Posterior vena cava (tissue), 2 donors: ENCODE measurements around the gene JAK3. TPM values are rescaled to one million over a fixed set of nuclear protein-coding genes. Genes with fewer than 3 reads are reported as not detected.
"Not testable (repeated sequence)": the region's sequence is repeated elsewhere in the genome, so short reads cannot be mapped to it uniquely, and the experiment has no call there.

Source experiments
- DNase-seq: peaks from one replicate; pipeline ENCODE4 v3.0.0-alpha.2; 2020; ENCODE audit warnings: low spot score
- intact Hi-C, 2 donors: fragments of 100-400 bp; cut with DNase I; formaldehyde crosslinking; loops; one replicate each; pipeline versions ENCODE4 v1.14.1 to v1.14.2; 2022 to 2023
- total RNA-seq, 2 donors: library from RNA; stranded (reverse); fragmentation: NEBNext Ultra II Directional; extraction: Animal tissue kit (Norgen Biotek cat#: 25700); gene quantifications; one replicate each; pipeline ENCODE4 v1.2.1, GENCODE V29; 2021
- donor health status: DM: yes; HTN: yes; CAD: no.
- donor health status: DM: yes; HTN: yes; CAD: no.

JAK3 gene
- total RNA-seq, 2 donors from 2014 or later: 6.6 to 8.8 TPM

DNA sequence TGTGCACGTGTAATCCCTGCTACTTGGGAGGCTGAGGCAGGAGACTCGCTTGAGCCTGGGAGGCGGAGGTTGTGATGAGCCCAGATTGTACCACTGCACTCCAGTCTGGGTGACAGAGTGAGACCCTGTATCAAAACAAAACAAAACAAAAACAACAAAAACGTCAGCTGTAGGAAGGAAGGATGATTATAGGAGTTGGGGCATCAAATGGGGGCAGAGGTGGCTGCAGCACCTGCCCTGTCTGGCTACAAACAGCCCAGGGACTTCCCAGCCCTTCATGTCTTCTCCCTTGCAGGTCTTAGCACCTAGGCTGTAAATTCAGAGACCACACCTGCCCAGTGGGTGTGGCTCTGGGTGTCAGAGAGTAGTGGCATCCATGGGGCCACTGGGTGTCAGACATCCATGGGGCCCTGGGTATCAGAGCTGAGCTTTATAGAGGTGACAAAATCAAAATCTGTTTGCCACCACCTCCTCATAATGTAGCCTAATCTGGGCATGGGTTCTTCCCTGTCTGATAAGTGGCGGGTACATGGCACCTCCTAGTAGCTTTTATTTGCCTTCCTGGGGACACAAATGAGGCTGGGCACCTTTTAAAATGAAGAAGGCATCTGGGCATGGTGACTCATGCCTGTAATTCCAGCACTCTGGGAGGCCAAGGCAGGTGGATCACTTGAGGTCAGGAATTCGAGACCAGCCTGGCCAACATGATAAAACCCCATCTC is 57.6 kb downstream of the JAK3 start:
- no peak for DNase-seq
- intact Hi-C loops: loop anchor here in 1 of 2 donors (10.0 kb wide), 1 partner anchor 65 kb away; the partner anchor contains the start of gene RPL18A

DNA sequence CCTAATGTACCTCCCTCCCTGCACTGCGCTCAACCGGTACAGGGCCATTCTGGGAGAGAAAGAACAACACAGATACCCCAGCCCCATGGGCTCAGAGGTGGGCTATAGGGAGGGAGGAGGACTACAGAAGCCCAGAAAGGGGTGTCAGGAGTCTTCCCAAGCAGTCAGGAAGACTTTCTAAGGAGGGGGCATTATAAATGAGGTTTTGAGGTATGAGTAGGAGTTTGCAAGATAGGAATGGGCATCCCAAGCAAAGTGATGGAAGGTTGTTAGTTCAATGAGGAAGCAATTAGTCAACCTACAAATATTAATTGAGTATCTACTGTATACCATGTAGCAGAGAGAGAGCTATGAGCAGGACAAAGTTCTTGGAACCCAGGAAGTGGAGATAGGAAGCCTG is 59.1 kb downstream of the JAK3 start:
- intact Hi-C loops: no loop called here

DNA sequence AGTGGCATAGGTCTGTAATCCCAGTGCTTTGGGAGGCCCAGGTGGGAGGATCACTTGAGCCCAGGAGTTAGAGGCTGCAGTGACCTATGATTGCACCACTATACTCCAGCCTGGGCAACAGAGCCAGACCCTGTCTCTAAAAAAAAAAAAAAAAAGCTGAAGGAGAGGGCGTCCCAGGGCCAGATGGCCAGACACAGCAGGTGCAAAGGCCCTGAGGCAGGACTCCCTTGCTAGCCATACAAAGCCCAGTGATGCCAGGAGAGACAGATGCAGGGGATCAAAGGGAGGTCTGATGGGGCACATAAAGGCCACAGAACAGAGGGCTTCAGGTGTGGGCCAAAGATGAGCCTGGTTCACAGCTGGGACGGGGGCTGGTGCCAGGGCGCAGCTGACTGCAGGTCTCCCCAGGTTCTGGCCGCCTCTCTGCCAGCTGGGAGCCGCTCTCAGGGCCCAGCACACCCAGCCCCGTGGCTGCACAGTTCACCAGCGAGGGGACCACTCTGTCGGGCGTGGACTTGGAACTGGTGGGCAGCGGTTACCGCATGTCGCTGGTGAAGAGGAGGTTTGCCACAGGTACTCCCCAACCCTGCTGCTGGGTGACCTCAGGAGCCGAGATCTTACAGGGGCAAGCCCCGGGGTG is 60.4 kb downstream of the JAK3 start:
- no peak for DNase-seq
- intact Hi-C loops: no loop called here

More for the DNA sequence above, 59.1 kb downstream of the JAK3 start:
- DNase-seq: no peak

DNA sequence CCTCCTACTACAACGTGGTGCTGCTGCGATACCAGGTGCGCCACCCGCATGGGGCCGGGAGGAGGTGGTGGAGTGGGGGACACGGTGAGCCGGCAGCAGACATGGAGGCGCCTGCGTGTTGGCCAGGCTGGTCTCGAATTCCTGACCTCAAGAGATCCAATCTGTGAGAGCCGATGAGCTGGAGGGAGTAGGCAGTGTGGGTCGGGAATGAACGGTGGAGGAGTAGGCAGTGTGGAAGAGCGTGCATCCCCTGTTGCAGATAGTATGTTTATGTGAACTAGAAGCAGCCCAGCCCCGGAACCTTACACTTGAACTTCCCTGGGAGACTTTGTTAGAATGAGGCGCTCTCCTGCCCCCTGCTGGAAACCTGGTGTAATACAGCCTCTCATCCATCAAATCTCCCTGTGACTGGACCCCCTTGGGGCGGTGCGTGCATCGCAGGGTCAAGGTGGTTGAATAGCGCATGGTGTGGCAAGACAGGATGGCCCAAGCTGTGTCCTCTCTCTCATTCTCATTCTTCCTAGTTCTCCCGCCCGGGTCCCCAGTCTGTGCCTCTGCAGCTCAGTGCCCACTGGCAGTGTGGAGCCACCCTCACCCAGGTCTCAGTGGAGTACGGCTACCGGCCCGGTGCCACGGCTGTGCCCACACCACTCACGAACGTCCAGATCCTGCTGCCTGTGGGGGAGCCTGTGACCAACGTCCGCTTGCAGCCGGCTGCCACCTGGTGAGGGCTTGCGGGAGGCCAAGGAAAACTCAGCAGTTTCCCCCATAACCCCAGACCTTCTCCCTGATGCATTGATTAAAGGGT is 63.4 kb downstream of the JAK3 start:
- DNase-seq: peak; percentile 88
- intact Hi-C loops: no loop called here

DNA sequence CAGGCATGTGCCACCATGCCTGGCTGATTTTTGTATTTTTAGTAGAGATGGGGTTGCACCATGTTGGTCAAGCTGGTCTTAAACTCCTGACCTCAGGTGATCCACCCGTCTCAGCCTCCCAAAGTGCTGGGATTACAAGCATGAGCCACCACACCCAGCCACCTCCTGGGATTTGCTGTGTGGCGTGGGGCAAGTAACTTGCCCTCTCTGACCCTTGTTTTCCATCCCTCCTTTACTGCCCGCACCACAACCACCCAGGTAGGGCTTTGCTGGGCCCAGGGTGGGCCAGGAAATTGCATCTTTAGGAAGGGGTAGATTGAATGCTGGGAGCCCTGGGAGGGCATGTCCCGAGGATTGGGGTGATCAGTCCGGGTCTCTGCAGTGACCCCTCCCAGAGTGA is 64.1 kb downstream of the JAK3 start:
- intact Hi-C loops, DNase-seq: not testable (repeated sequence)

DNA sequence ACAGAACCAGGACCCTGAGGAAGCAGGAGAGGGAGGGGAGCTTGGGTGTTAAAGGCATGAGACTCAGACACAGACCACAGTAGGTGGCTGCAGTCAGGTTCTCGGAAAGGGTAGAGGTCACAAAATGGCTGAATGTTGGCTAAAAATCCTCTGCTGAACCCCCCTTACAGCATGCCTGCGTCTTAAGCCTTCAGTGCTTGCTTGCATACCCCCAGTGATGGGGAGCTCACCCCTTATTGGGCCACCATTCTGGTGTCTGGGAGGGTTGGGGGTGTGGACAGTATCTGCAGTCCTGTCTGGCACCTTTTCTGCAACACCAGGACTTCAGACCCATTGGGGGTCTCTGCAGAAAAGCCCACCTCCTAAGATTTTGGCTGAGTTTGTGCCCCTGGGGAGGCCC is 67.0 kb downstream of the JAK3 start:
- intact Hi-C loops: no loop called here
- no peak for DNase-seq

DNA sequence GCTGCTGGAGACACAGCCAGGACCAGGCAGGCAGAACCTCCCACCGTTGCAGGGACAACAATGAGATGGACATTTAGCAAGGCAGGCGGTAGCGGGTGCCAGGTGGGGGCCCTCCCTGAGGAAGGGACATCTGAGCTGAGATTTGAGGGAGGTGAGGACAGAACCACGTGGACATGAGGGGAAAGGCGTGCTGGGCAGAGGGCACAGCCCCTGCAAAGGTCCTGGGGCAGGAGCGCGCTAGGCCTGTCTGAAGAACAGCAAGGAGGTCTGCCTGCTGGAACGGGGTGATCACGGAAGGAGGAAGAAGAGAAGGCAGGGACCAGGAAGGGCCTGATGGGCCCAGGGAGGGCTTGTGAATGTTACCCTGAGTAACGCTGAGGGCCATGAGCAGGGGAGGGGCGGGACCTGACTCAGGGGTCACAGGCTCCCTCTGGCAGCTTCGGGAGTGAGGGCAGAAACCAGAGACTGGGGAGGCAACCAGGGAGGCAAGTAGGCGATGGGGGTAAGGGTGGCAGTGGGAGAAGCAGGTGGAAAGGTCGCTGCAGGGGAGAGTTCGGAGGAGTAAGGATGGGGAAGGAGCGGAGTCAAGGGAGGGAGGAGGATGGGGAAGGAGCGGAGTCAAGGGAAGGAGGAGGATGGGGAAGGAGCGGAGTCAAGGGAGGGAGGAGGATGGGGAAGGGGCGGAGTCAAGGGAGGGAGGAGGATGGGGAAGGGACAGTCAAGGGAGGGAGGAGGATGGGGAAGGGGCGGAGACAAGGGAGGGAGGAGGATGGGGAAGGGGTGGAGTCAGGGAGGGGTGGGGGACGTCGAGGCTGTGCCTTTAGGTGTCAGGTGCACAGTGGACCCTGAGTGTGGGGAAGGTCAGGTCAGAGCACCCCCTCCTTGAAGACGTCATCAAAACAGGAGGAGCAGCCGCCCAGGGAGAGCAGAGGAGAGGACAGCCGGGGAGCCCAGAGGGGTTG is 68.5 kb downstream of the JAK3 start:
- intact Hi-C loops: no loop called here

DNA sequence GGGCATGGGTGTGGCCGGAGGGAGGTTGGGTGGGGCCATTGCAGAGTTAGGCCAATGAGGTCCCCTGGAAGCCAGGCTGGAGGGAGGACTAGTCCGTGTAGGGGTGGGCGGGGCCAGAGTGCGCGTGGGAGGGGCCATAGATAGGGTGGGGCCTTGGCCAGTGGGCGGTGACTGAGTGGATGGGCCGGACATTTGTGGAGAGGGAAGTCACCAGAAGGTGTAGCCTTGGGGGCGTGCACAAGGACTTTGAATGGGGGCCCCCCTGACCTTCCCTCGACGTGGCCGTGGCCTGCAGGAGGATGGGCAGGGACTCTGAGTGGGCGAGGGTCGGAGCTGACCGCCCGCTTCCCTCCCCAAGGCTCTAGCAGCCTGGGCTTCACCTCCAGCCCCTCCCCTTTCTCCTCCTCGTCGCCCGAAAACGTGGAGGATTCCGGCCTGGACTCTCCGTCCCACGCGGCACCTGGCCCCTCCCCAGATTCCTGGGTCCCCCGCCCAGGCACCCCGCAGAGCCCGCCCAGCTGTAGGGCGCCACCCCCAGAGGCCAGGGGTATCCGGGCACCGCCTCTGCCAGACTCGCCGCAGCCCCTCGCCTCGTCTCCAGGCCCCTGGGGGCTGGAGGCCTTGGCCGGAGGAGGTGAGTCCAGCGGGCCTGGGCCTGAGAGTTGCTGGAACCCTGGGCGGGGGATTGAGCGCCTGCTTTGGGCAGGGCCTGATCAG is 69.4 kb downstream of the JAK3 start:
- intact Hi-C loops: no loop called here
- peak; percentile 90 for DNase-seq

More for the DNA sequence above, 68.5 kb downstream of the JAK3 start:
- DNase-seq: no peak

DNA sequence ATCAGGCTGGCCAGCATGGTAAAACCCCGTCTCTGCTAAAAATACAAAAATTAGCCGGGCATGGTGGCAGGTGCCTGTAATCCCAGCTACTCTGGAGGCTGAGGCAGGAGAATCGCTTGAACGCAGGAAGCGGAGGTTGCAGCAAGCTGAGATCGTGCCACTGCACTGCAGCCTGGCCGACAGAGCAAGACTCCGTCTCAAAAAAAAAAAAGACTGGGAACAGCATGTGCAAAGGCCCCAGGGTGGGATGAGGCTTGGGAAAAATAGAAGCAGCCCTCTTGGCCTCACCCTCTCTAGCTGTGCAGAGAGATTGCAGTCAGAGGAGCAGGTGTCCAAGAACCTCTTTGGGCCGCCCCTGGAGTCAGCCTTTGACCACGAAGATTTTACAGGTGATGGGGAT is 69.9 kb downstream of the JAK3 start:
- intact Hi-C loops, DNase-seq: not testable (repeated sequence)

DNA sequence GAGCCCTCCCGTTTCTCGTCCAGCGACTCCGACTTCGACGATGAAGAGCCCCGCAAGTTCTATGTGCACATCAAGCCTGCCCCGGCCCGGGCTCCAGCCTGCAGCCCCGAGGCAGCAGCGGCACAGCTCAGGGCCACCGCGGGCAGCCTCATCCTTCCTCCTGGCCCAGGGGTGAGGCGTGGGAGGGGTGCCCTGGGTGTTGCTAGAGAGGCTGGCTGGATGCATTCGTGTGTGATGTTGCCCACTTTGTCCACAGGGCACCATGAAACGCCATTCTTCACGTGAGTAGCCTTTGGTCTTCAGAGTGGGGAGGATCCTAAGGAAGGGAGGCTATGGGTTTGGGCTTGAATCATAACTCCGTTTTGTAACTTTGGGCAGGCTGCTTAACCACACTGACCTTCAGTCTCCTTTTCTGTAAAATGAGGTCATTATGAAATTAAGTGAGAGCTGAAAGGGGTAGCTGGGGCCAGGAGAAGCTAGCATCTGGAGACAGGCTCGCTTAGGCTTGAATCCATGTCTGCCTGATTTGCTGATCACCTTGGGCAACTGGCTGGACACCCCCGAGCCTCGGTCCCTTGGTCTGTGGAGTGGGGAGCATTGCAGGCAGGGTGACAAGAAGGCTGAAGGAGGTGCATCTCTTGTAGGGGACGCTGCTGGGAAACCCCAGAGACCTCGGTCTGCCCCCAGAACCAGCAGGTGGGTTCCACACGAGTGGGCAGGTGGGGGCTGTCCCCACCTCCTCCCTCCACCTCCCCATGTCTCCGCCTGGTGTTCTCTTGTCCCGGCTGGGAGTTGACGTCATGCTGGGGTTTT is 71.6 kb downstream of the JAK3 start:
- intact Hi-C loops: no loop called here
- no peak for DNase-seq

DNA sequence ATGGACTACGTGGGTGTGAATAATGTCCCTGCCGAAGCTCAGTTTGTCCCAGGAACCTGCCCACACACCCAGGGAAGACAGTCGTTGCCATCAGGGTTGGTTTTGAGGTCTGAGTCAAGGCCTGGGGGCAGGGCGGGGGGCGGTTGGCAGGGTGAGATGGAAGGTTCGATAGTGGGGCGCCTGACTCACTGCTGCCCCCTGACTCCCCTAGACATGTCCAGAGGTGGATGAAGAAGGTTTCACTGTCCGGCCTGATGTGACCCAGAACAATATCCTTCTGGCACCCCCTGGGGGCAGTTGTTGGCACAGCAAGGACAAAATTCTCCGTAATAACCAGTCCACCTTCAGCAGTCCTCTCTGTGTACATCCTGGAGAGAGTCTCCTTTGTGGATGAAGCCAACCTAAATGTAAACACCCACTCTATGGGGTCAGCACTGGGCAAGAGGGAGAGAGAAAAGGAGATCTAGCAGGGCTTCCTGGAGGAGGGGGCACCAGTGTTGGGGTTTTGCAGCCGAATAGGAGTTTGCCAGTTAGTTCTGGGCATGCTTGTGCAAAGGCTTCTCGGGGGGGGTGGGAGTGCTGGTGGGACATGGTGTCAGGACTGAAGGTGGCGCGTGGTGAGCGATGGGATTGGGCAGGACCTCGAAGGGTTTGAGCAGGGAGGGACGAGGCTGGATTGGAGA is 72.4 kb downstream of the JAK3 start:
- intact Hi-C loops: no loop called here
- DNase-seq: no peak

Other genes starting within 250 kb of the JAK3 start
- under 1 TPM; 0.14 to 0.60 TPM for gene UNC13A, start 159.6 kb downstream of the JAK3 start, total RNA-seq
- 10 to 100 TPM; 50.8 to 57.0 TPM for gene MAP1S, start 128.5 kb downstream of the JAK3 start, total RNA-seq
- gene FCHO1, start 96.5 kb downstream of the JAK3 start, total RNA-seq: 1 to 10 TPM; 2.0 to 2.1 TPM
- gene B3GNT3, start 52.8 kb downstream of the JAK3 start, total RNA-seq: under 1 TPM in 1 of 2 donors, not detected in 1; 0.28 TPM
- not detected for gene INSL3, start 26.5 kb downstream of the JAK3 start, total RNA-seq
- gene RPL18A, start 11.9 kb upstream of the JAK3 start, total RNA-seq: 1,000 to 10,000 TPM; 1,284 to 1,308 TPM
- not detected for gene SLC5A5, start 24.0 kb upstream of the JAK3 start, total RNA-seq
- gene CCDC124, start 85.0 kb upstream of the JAK3 start, total RNA-seq: 10 to 100 TPM; 48.5 to 73.0 TPM
- gene KCNN1, start 119.1 kb upstream of the JAK3 start, total RNA-seq: under 1 TPM in 1 of 2 donors, not detected in 1; 0.33 TPM
- gene ARRDC2, start 160.2 kb upstream of the JAK3 start, total RNA-seq: 10 to 100 TPM; 21.0 to 25.2 TPM
- 1 to 10 TPM; 1.7 to 2.3 TPM for gene IL12RB1, start 239.0 kb upstream of the JAK3 start, total RNA-seq
- 1 to 10 TPM; 5.6 to 7.1 TPM for gene MAST3, start 249.8 kb upstream of the JAK3 start, total RNA-seq